SHP77 treated with DMSO at 0.1 percent for 48 hours (cell line): Measurements from ENCODE around the gene TMED4.

Source experiments
- DNase-seq: peaks from one replicate; lab custom pipeline; 2025; lab: John Stamatoyannopoulos, UW

Gene TMED4

GRCh38 chr7:44539669-44540506 is 42.1 kb downstream of the TMED4 start:
- no peak for DNase-seq

- DNase-seq, result no peak
Observed at GRCh38 chr7:44538798-44539668, 43.0 kb downstream of the TMED4 start.

GRCh38 chr7:44538093-44538797 is 43.8 kb downstream of the TMED4 start:
- DNase-seq, result no peak

- DNase-seq, result no peak
Observed at GRCh38 chr7:44537442-44537841, 44.6 kb downstream of the TMED4 start.

- DNase-seq, result no peak
Observed at GRCh38 chr7:44536090-44536489, 45.9 kb downstream of the TMED4 start.

- no peak for DNase-seq
Observed at GRCh38 chr7:44535348-44536064, 46.5 kb downstream of the TMED4 start.

GRCh38 chr7:44534501-44534900 is 47.5 kb downstream of the TMED4 start:
- peak; percentile 49 for DNase-seq

- DNase-seq, result peak; percentile 73
Observed at GRCh38 chr7:44534087-44534486, 47.9 kb downstream of the TMED4 start.

- peak; percentile 73 for DNase-seq
Observed at GRCh38 chr7:44533301-44534055, 48.6 kb downstream of the TMED4 start.

- no peak for DNase-seq
Observed at GRCh38 chr7:44531421-44532380, 50.3 kb downstream of the TMED4 start.

- DNase-seq, result no peak
Observed at GRCh38 chr7:44530990-44531389, 51.0 kb downstream of the TMED4 start.
